GM10266 (cell line): ENCODE results near the gene PLD4.
A peak's percentile ranks its signal among the peaks of the same experiment; 100 is the strongest.

Experiments
- DNase-seq: peaks from one replicate; pipeline ENCODE4 v3.0.0; 2012; ENCODE audit errors: extremely low spot score
- TF ChIP-seq, protein P1 (sequence below): IDR thresholded peaks from 2 replicates; pipeline ENCODE4 v1.5.1; 2012; ENCODE audit warnings: mild to moderate bottlenecking, low read depth; ENCODE audit not compliant: control insufficient read depth, insufficient read depth; ENCODE audit errors: missing control alignments

The PLD4 gene

DNA sequence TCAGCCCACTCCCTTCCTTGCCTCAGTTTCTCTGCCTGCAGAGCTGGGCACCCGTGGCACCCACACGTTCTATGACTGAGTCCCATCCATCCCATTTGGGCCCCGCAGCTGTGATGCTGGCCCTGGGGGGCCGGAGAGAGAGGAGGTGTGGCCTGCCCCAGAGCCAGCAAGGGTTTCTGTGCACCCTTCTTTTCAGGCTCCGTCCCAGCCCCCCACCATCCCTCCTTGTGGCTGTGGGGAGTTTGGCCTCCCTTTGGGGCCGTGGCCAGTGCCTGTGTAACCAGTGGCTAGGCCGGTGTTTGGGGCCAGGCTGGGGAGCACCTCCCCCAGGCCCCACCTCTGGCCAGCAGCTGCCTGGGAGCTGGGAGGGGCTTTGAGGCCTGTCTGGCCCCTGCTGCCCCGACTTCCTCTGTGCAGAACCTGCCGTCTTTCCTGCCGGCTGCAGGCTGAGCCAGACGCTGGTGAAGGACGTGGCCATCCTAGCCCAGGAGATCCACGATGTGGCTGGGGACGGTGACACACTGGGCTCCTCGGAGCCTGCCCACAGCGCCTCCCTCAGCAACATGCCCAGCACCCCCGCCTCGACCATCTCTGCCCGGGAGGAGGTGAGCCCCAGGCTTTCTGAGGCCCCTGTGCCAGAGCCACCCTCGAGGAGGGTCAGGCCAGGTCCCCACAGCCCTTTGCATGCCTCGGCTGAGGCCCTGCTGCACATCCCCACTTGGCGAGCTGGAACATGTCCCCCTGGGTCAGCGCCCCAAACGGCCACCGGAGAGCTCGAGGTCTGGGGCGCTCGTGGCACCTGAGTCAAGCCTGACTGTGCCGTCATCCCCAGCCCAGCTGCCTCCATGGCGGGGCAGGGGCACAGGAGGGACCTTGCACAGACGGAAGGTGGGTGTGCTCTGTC is 31.9 kb upstream of the PLD4 start:
- TF ChIP-seq, protein P1, sequence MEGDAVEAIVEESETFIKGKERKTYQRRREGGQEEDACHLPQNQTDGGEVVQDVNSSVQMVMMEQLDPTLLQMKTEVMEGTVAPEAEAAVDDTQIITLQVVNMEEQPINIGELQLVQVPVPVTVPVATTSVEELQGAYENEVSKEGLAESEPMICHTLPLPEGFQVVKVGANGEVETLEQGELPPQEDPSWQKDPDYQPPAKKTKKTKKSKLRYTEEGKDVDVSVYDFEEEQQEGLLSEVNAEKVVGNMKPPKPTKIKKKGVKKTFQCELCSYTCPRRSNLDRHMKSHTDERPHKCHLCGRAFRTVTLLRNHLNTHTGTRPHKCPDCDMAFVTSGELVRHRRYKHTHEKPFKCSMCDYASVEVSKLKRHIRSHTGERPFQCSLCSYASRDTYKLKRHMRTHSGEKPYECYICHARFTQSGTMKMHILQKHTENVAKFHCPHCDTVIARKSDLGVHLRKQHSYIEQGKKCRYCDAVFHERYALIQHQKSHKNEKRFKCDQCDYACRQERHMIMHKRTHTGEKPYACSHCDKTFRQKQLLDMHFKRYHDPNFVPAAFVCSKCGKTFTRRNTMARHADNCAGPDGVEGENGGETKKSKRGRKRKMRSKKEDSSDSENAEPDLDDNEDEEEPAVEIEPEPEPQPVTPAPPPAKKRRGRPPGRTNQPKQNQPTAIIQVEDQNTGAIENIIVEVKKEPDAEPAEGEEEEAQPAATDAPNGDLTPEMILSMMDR: no peak

DNA sequence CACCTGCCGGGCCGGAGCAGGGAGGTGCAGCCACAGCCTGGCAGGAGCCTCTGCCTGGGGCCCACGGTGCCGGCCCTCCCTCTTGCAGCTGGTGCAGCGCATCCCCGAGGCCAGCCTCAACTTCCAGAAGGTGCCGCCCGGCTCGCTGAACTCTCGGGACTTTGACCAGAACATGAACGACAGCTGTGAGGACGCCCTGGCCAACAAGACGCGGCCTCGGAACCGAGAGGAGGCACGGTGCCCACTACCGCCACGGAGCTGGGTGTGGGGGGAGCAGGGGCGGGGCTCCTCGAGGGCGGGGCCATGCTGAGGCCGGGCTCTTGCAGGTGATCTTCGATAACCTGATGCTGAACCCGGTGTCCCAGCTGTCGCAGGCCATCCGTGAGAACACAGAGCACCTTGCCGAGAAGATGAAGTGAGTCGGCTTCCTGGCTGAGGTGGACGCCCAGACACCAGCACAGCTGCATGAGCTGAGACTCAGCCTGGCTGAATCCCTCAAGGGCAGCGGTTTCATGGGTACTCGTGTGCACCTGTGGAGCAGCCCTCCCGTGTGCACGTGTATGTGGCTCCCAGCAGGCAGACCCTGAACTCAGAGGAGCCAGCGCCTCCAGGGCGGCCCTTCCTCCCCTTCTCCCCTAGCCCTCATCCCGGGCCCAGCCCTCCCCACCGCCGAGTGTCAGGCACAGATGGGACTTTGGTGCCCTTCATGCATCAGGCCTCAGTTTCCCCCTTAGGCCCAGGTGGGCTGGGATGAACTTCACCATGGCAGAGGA is 31.1 kb upstream of the PLD4 start:
- DNase-seq: no peak
- TF ChIP-seq, protein P1: no peak

More for the DNA sequence above, 31.9 kb upstream of the PLD4 start:
- DNase-seq: no peak

DNA sequence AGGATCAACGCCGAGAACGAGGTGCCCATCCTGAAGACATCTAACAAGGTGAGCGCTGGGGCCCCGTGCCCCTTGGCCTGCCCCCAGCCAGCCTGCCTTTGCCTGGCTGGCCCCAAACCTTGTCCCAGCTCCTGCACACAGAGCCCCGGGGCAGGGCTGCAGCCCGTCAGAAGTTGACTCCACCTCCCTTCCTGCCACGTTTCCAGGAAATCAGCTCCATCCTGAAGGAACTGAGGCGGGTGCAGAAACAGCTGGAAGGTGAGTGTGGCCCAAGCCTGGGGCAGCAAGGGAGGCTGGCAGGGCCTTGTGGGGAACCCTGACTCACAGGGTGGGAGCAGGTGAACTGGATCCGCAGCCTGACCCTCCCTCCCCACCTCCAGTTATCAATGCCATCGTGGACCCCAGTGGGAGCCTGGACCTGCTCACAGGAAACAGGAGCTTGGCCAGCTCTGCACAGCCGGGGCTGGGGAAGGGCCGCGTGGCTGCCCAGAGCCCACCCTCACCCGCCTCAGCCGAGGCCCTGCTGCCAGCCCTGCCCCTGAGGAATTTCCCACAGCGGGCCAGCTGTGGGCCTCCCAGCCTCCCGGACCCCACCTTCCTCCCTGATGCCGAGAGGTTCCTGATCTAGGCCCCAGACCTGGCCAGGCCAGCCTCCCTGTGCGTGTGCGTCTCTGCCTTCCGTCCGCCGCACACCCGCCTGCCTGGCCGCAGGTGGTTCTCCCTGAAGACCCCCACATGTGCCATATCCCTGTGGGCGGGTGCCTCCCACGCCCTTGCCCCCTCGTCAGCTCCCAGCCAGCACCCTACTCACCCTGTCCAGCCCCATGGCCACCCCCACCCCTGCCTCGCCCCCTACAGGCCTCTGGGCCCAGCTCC is 30.1 kb upstream of the PLD4 start:
- DNase-seq: no peak
- TF ChIP-seq, protein P1: no peak

DNA sequence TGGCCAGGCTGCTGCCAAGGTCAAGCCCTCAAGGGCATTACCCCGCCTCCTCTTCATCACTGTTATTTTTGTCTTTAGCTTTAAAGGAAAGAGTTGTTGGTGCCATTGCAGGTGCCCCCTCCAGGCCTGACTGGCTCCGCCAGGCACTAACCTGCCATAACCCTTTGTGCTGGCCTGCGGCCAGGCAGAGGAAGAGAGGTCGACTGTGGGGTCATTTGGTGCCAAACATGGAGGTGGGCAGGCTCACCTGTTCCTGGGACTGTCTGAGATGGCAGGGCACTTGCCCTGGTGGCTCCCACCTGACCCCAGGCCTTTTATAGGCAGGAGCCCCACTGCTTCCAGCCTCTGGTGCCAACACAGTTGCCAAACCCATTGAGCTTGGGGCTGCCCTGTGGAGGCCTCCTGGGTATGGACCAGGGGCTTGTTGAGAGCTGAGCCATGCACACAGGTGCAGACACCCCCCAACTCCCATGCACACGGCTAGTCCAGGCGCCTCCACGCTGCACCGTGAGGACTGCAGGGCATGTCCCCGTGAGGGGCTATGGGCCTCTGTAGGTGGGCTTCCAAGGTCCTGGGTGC is 29.4 kb upstream of the PLD4 start:
- DNase-seq: peak; percentile 17
- TF ChIP-seq, protein P1: no peak

DNA sequence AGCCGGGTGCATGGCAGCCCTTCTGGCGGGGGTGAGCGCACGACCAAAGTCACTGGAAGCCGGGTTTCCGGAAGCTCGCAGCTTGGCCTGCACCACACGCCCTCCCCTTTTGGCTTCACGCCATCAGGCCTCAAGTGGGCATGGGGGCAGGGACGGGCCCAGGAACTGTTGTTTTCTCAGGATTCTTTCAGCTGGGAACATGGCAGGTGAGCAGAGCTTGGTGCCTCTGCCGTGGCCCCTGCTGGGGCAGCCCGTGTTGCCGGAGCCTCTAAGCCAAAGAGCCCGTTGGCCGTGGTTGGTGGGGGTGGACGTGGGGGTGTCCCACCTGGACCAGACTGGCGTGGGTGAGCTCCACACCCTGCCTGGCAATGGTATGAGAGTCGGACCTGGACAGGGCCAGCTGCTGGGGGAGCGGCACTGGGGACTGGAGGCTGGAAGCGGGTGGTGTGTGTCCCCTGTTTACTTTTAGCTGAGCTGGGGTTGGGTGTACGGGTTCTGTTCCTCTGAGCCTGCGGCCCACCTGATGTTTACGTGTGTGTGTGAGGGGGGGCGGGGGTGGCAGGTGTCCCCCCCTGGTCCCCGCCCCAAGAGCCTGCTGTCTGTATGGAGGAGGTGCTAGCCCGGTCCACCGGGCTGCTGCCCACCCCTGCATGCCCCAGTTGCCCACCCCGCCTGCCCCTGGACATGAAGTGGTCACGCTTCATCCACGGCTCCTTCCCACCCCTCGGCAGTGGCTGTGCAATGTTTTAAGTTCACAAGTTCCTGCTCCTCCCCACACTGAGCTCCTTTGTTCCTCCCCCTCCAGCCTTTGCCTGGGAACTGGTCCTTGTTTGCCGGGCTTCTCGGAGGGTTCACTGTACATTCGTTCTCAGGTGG is 28.7 kb upstream of the PLD4 start:
- DNase-seq: peak; percentile 8
- TF ChIP-seq, protein P1: no peak
